MM.1S (cell line): Measurements from ENCODE around the gene ADRA1B.

Experiments
- DNase-seq: peaks from one replicate; pipeline ENCODE4 v3.0.0-alpha.2; 2015
- H2AFZ ChIP-seq: fragments of 300-600 bp; sonication (generic); 2 replicates; pipeline ENCODE4 v1.6.0; 2016; ENCODE audit warnings: antibody characterized with exemption, low read length
- H3F3A ChIP-seq: fragments of 300-600 bp; sonication (generic); 2 replicates; pipeline ENCODE4 v1.6.1; 2016; ENCODE audit warnings: mild to moderate bottlenecking, antibody characterized with exemption, low read length, moderate library complexity, mixed read lengths; ENCODE audit not compliant: insufficient read depth
- H3K27ac ChIP-seq: fragments of 300-600 bp; sonication (generic); 2 replicates; pipeline ENCODE4 v1.5.1; 2016; ENCODE audit warnings: mild to moderate bottlenecking, low read length
- H3K27me3 ChIP-seq: fragments of 300-600 bp; sonication (generic); replicated peaks from 2 replicates; pipeline ENCODE4 v1.6.0; 2016; ENCODE audit warnings: low read length; ENCODE audit not compliant: insufficient read depth
- H3K36me3 ChIP-seq: fragments of 300-600 bp; sonication (generic); replicated peaks from 2 replicates; pipeline ENCODE4 v1.6.1; 2016; ENCODE audit warnings: mild to moderate bottlenecking, low read length, mixed read lengths; ENCODE audit not compliant: insufficient read depth
- H3K4me1 ChIP-seq: fragments of 300-600 bp; sonication (generic); 2 replicates; pipeline ENCODE4 v1.6.1; 2016; ENCODE audit warnings: low read length, mixed read lengths
- H3K4me2 ChIP-seq: fragments of 300-600 bp; sonication (generic); 2 replicates; pipeline ENCODE4 v1.6.0; 2016; ENCODE audit warnings: low read depth, low read length
- H3K4me3 ChIP-seq: fragments of 300-600 bp; sonication (generic); 2 replicates; pipeline ENCODE4 v1.5.1; 2016; ENCODE audit warnings: low read length, mixed read lengths
- H3K79me2 ChIP-seq: fragments of 300-600 bp; sonication (generic); 2 replicates; pipeline ENCODE4 v1.6.1; 2016; ENCODE audit warnings: mixed run types, low read length, mixed read lengths
- H3K9ac ChIP-seq: fragments of 300-600 bp; sonication (generic); 2 replicates; pipeline ENCODE4 v1.6.1; 2016; ENCODE audit warnings: low read length, mixed read lengths
- H3K9me2 ChIP-seq: fragments of 300-600 bp; sonication (generic); replicated peaks from 2 replicates; pipeline ENCODE4 v1.6.1; 2016; ENCODE audit warnings: mild to moderate bottlenecking, low read length, mixed read lengths; ENCODE audit not compliant: insufficient read depth
- H3K9me3 ChIP-seq: fragments of 300-600 bp; sonication (generic); replicated peaks from 2 replicates; pipeline ENCODE4 v1.6.1; 2016; ENCODE audit warnings: mild to moderate bottlenecking, low read length, mixed read lengths; ENCODE audit not compliant: insufficient read depth
- H4K20me1 ChIP-seq: fragments of 300-600 bp; sonication (generic); 2 replicates; pipeline ENCODE4 v1.6.1; 2016; ENCODE audit warnings: mild to moderate bottlenecking, low read length, moderate library complexity, mixed read lengths; ENCODE audit not compliant: insufficient read depth
- EZH2 ChIP-seq: fragments of 300-600 bp; sonication (generic); optimal IDR thresholded peaks from 2 replicates; pipeline ENCODE3; 2017; ENCODE audit warnings: low read depth, mild to moderate bottlenecking, antibody characterized with exemption, low read length, mixed read lengths
- EZH2phosphoT487 ChIP-seq: fragments of 300-600 bp; sonication (generic); IDR thresholded peaks from 2 replicates; pipeline ENCODE4 v1.6.1; 2018; ENCODE audit warnings: antibody characterized with exemption, low read length
- TF ChIP-seq, protein P1 (sequence below): fragments of 300-600 bp; sonication (generic); IDR thresholded peaks from 2 replicates; pipeline ENCODE4 v1.5.1; 2016; ENCODE audit warnings: antibody characterized with exemption, low read length, mixed read lengths

Gene ADRA1B

DNA sequence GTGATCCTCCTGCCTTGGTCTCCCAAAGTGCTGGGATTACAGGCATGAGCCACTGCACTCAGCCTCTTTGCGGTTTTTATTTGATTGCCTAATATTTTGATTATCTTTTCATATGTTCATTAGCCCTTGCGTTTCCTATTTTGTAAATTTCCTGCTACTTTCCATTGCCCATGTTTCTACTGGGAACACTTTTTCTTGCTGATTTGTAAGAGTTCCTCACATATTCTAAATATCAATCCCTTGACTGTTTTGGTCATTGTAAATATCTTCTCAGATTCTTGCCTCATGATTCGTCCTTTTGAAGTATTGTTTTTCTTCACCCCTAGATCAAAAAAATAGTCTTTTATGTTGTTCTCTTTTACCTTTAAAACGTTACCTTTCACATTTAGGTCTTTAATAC, 54.8 kb downstream of the ADRA1B start:
- DNase-seq: no peak
- Histone ChIP-seq H3K4me1 (peaks cover 4% of the 10 kb centered on the region; the same call in 1 of the 2 replicates), H3K36me3 (no peaks in the 10 kb centered on the region), H3F3A (no peaks in the 10 kb centered on the region), H4K20me1 (no peaks in the 10 kb centered on the region), H3K4me2 (no peak overlapping the region), H3K27me3 (no peaks in the 10 kb centered on the region), H3K9me3 (no peaks in the 10 kb centered on the region), H3K79me2 (no peaks in the 10 kb centered on the region), H2AFZ (no peak overlapping the region), H3K4me3 (no peak overlapping the region), H3K27ac (no peak overlapping the region), H3K9ac (no peak overlapping the region), H3K9me2 (no peaks in the 10 kb centered on the region)
- TF ChIP-seq EZH2phosphoT487 (no peak), EZH2 (no peak)
- TF ChIP-seq, protein P1, sequence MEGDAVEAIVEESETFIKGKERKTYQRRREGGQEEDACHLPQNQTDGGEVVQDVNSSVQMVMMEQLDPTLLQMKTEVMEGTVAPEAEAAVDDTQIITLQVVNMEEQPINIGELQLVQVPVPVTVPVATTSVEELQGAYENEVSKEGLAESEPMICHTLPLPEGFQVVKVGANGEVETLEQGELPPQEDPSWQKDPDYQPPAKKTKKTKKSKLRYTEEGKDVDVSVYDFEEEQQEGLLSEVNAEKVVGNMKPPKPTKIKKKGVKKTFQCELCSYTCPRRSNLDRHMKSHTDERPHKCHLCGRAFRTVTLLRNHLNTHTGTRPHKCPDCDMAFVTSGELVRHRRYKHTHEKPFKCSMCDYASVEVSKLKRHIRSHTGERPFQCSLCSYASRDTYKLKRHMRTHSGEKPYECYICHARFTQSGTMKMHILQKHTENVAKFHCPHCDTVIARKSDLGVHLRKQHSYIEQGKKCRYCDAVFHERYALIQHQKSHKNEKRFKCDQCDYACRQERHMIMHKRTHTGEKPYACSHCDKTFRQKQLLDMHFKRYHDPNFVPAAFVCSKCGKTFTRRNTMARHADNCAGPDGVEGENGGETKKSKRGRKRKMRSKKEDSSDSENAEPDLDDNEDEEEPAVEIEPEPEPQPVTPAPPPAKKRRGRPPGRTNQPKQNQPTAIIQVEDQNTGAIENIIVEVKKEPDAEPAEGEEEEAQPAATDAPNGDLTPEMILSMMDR: no peak

DNA sequence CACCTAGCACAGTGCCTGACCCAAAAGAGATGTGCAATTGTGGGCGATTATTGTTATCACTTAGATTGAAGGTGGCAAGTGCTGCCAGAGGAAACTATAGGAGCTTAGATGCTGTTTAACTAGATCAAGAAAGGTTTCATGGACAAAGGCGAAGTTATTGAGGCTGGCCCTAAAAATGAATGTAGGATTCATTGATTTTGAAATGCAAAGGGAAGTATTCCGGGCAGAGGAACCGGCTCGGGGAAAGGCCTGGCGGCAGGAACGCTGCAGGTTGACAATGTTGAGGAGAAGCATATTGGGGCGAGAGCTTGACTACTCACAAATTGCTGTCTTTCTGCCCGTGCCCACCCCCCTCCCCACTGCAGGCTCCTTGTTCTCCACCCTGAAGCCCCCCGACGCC, 55.2 kb downstream of the ADRA1B start:
- H3K4me2 ChIP-seq: no peak overlapping the region
- DNase-seq: no peak

DNA sequence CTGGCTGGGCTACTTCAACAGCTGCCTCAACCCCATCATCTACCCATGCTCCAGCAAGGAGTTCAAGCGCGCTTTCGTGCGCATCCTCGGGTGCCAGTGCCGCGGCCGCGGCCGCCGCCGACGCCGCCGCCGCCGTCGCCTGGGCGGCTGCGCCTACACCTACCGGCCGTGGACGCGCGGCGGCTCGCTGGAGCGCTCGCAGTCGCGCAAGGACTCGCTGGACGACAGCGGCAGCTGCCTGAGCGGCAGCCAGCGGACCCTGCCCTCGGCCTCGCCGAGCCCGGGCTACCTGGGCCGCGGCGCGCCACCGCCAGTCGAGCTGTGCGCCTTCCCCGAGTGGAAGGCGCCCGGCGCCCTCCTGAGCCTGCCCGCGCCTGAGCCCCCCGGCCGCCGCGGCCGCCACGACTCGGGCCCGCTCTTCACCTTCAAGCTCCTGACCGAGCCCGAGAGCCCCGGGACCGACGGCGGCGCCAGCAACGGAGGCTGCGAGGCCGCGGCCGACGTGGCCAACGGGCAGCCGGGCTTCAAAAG, 55.7 kb downstream of the ADRA1B start:
- TF ChIP-seq EZH2phosphoT487 (no peak), EZH2 (no peak)
- TF ChIP-seq, protein P1: no peak
- Histone ChIP-seq H2AFZ (no peak overlapping the region), H3K4me2 (no peak overlapping the region), H3K9me3 (no peaks in the 10 kb centered on the region), H3K4me1 (peaks cover 4% of the 10 kb centered on the region; the same call in 1 of the 2 replicates), H3K27me3 (no peaks in the 10 kb centered on the region), H3K9me2 (no peaks in the 10 kb centered on the region), H3K36me3 (no peaks in the 10 kb centered on the region), H3K9ac (no peak overlapping the region), H3K27ac (no peak overlapping the region), H3K79me2 (no peaks in the 10 kb centered on the region), H3F3A (no peaks in the 10 kb centered on the region), H4K20me1 (no peaks in the 10 kb centered on the region), H3K4me3 (no peak overlapping the region)
- DNase-seq: no peak

More for the DNA sequence above, 55.2 kb downstream of the ADRA1B start:
- Histone ChIP-seq H3F3A (no peaks in the 10 kb centered on the region), H3K79me2 (no peaks in the 10 kb centered on the region), H3K9me3 (no peaks in the 10 kb centered on the region), H3K9ac (no peak overlapping the region), H4K20me1 (no peaks in the 10 kb centered on the region), H3K27me3 (no peaks in the 10 kb centered on the region), H3K27ac (no peak overlapping the region), H2AFZ (no peak overlapping the region), H3K36me3 (no peaks in the 10 kb centered on the region), H3K9me2 (no peaks in the 10 kb centered on the region), H3K4me3 (no peak overlapping the region), H3K4me1 (peaks cover 4% of the 10 kb centered on the region; the same call in 1 of the 2 replicates)
- TF ChIP-seq, protein P1: no peak
- no peak for TF ChIP-seq EZH2
- no peak for TF ChIP-seq EZH2phosphoT487
